Skeletal muscle satellite cell (primary cell): ENCODE data around the gene IGFBP1.

Experiments used
- H3K27me3 ChIP-seq: 2 replicates; pipeline ENCODE4 v1.7.0; 2013; ENCODE audit warnings: low read length; ENCODE audit not compliant: control insufficient read depth, insufficient read depth
- H3K36me3 ChIP-seq: 2 replicates; pipeline ENCODE4 v1.7.0; 2013; ENCODE audit warnings: mild to moderate bottlenecking, control low read depth, low read length; ENCODE audit not compliant: insufficient read depth
- H3K4me1 ChIP-seq: 2 replicates; pipeline ENCODE4 v1.7.0; 2013; ENCODE audit warnings: low read length; ENCODE audit not compliant: control insufficient read depth, insufficient read depth
- H3K4me2 ChIP-seq: 2 replicates; pipeline ENCODE4 v1.7.0; 2013; ENCODE audit warnings: mild to moderate bottlenecking, low read length
- H3K4me3 ChIP-seq: 2 replicates; pipeline ENCODE4 v1.7.0; 2013; ENCODE audit warnings: low read length
- H3K9ac ChIP-seq: 2 replicates; pipeline ENCODE4 v1.7.0; 2013; ENCODE audit warnings: mild to moderate bottlenecking, low read depth, low read length, moderate library complexity
- H3K9me3 ChIP-seq: replicated peaks from 2 replicates; pipeline ENCODE4 v1.7.0; 2013; ENCODE audit warnings: mild to moderate bottlenecking, control low read depth, low read length

Gene IGFBP1

GRCh38 chr7:45893374-45893995 lies 5.2 kb downstream of the IGFBP1 start:
- no peaks in the 10 kb centered on the region for H3K36me3 ChIP-seq
- H3K27me3 ChIP-seq = no peaks in the 10 kb centered on the region
- no peak overlapping the region for H3K4me2 ChIP-seq
- peaks cover 10% of the 10 kb centered on the region for H3K4me1 ChIP-seq
- H3K9ac ChIP-seq = no peak overlapping the region
- no peak overlapping the region for H3K4me3 ChIP-seq
- H3K9me3 ChIP-seq = no peaks in the 10 kb centered on the region

- no peak overlapping the region for H3K4me3 ChIP-seq
- H3K9ac ChIP-seq = no peak overlapping the region
- H3K36me3 ChIP-seq = no peaks in the 10 kb centered on the region
- peaks cover 6% of the 10 kb centered on the region for H3K4me1 ChIP-seq
- no peaks in the 10 kb centered on the region for H3K9me3 ChIP-seq
- H3K27me3 ChIP-seq = no peaks in the 10 kb centered on the region
- no peak overlapping the region for H3K4me2 ChIP-seq
Measured at GRCh38 chr7:45893996-45894664, 5.8 kb downstream of the IGFBP1 start.

- no peak overlapping the region for H3K4me3 ChIP-seq
- H3K4me2 ChIP-seq = no peak overlapping the region
- H3K9me3 ChIP-seq = no peaks in the 10 kb centered on the region
- no peaks in the 10 kb centered on the region for H3K36me3 ChIP-seq
- no peaks in the 10 kb centered on the region for H3K27me3 ChIP-seq
- H3K4me1 ChIP-seq = peaks cover under 1% of the 10 kb centered on the region
- no peak overlapping the region for H3K9ac ChIP-seq
Measured at GRCh38 chr7:45894665-45895062, 6.4 kb downstream of the IGFBP1 start.

GRCh38 chr7:45897042-45897690 lies 8.9 kb downstream of the IGFBP1 start:
- no peak overlapping the region for H3K9ac ChIP-seq

GRCh38 chr7:45898222-45898621 lies 9.9 kb downstream of the IGFBP1 start:
- Histone ChIP-seq H3K27me3 (no peaks in the 10 kb centered on the region), H3K9me3 (no peaks in the 10 kb centered on the region), H3K4me3 (no peak overlapping the region), H3K4me2 (no peak overlapping the region), H3K4me1 (no peaks in the 10 kb centered on the region), H3K9ac (no peak overlapping the region), H3K36me3 (no peaks in the 10 kb centered on the region)

More at GRCh38 chr7:45897042-45897690, 8.9 kb downstream of the IGFBP1 start:
- Histone ChIP-seq H3K36me3 (no peaks in the 10 kb centered on the region), H3K9me3 (no peaks in the 10 kb centered on the region), H3K4me3 (no peak overlapping the region), H3K4me2 (no peak overlapping the region), H3K27me3 (no peaks in the 10 kb centered on the region), H3K4me1 (no peaks in the 10 kb centered on the region)

GRCh38 chr7:45901566-45901965 lies 13.3 kb downstream of the IGFBP1 start:
- Histone ChIP-seq H3K36me3 (no peaks in the 10 kb centered on the region), H3K4me1 (no peaks in the 10 kb centered on the region), H3K9me3 (no peaks in the 10 kb centered on the region)

GRCh38 chr7:45902820-45903219 lies 14.5 kb downstream of the IGFBP1 start:
- no peaks in the 10 kb centered on the region for H3K9me3 ChIP-seq
- H3K36me3 ChIP-seq = no peaks in the 10 kb centered on the region
- no peaks in the 10 kb centered on the region for H3K27me3 ChIP-seq
- no peak overlapping the region for H3K9ac ChIP-seq
- H3K4me2 ChIP-seq = no peak overlapping the region
- no peaks in the 10 kb centered on the region for H3K4me1 ChIP-seq
- no peak overlapping the region for H3K4me3 ChIP-seq

More at GRCh38 chr7:45901566-45901965, 13.3 kb downstream of the IGFBP1 start:
- H3K4me3 ChIP-seq = no peak overlapping the region
- no peak overlapping the region for H3K9ac ChIP-seq
- no peaks in the 10 kb centered on the region for H3K27me3 ChIP-seq
- no peak overlapping the region for H3K4me2 ChIP-seq

- Histone ChIP-seq H3K4me2 (no peak overlapping the region), H3K36me3 (peaks cover 17% of the 10 kb centered on the region), H3K27me3 (no peaks in the 10 kb centered on the region), H3K9ac (no peak overlapping the region), H3K4me1 (no peaks in the 10 kb centered on the region), H3K9me3 (no peaks in the 10 kb centered on the region), H3K4me3 (no peak overlapping the region)
Measured at GRCh38 chr7:45909561-45909960, 21.3 kb downstream of the IGFBP1 start.

- H3K9me3 ChIP-seq = no peaks in the 10 kb centered on the region
- no peak overlapping the region for H3K9ac ChIP-seq
- no peaks in the 10 kb centered on the region for H3K27me3 ChIP-seq
- H3K4me1 ChIP-seq = no peaks in the 10 kb centered on the region
- H3K4me3 ChIP-seq = no peak overlapping the region
- no peak overlapping the region for H3K4me2 ChIP-seq
- H3K36me3 ChIP-seq = peaks cover 28% of the 10 kb centered on the region
Measured at GRCh38 chr7:45910855-45911254, 22.6 kb downstream of the IGFBP1 start.

GRCh38 chr7:45911311-45911710 lies 23.0 kb downstream of the IGFBP1 start:
- H3K4me2 ChIP-seq = no peak overlapping the region
- no peaks in the 10 kb centered on the region for H3K9me3 ChIP-seq
- H3K27me3 ChIP-seq = no peaks in the 10 kb centered on the region
- no peaks in the 10 kb centered on the region for H3K4me1 ChIP-seq
- H3K36me3 ChIP-seq = peaks cover 32% of the 10 kb centered on the region
- no peak overlapping the region for H3K9ac ChIP-seq
- no peak overlapping the region for H3K4me3 ChIP-seq

GRCh38 chr7:45912972-45913371 lies 24.7 kb downstream of the IGFBP1 start:
- H3K9ac ChIP-seq = no peak overlapping the region
- no peak overlapping the region for H3K4me3 ChIP-seq
- H3K27me3 ChIP-seq = no peaks in the 10 kb centered on the region
- peaks cover 3% of the 10 kb centered on the region for H3K4me1 ChIP-seq
- no peaks in the 10 kb centered on the region for H3K9me3 ChIP-seq
- H3K4me2 ChIP-seq = no peak overlapping the region
- H3K36me3 ChIP-seq = peaks cover 43% of the 10 kb centered on the region
